Stimulated activated CD8-positive, alpha-beta memory T cell treated with anti-CD3 and anti-CD28 coated beads, Interleukin-7, amount 100 ng/mL, for 4 hours (primary cell): ENCODE data around the gene C18orf63.
"Not testable (repeated sequence)": the region's sequence is repeated elsewhere in the genome, so short reads cannot be mapped to it uniquely, and the experiment has no call there.

Source experiments
- DNase-seq, 2 donors: peaks; one replicate each; pipeline ENCODE4 v3.0.0-alpha.2; 2020; ENCODE audit warnings: low read depth in 2 of 2

C18orf63 gene

DNA sequence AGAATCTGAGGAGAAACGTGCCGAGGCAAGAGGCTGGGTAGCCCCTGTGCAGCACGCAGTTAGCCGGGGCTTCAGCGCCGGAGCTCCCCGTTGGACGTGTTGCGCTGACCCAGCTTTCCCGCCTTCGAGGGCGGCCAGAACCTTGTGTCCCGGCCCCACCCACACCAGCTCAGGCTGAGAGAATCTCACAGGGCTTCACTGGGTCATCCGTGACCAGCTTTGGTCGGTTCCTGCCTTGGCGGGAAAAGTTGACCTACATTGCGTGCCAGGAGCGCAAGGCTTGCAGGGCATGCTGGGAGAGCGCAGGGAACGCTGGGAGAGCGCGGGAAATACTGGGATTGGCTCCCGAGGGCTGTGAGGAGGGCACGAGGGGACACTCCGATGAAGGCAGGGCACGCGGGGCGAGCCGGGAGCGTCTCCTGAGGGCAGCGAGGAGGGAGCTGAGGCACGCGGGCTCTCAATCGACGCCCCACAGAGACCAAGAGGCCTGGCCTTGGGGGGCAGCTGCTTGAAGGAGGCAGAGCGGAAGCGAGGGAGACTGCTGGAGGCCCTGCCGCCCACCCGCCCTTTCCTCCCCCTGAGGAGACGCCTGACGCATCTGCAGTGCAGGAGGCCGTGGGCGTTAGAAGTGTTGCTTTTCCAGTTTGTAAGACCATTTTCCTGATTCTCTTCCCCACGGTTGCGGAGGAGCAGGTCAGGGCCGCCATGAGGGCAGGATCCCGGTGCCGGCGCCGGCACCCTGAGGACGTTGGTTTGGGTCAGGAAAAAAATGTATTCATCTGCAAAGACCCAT, at the start of gene C18orf63:
Gene C18orf63 (plus strand): TSS at position 376 of the 793 bp plus-strand sequence. CDS start 2,027 bp downstream, outside the sequence.
- DNase-seq = no peak

- DNase-seq = no peak
Observed at GRCh38 chr18:74266161-74266560, 49.5 kb upstream of the C18orf63 start.

DNA sequence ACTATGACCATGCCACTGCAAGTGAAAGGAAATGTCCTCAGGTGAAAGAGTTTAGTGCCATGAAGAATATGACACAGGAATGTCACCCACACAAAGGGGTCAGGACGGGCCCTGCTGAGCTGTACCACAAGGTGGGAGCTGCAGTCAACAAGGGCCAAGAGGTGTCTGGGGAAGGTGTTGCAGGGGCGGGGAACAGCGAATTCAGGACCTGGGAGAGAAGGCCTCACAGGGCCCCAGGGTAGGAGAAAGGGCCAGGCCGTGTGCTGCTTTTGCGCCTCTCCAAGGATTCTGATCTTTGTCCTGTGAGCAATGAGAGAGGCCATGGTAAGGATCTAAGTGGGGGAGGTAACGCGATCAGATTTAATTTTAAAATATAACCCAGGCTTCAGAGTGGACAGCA, 47.5 kb upstream of the C18orf63 start:
- DNase-seq = no peak

GRCh38 chr18:74268933-74269620, 46.6 kb upstream of the C18orf63 start:
- no peak for DNase-seq

DNA sequence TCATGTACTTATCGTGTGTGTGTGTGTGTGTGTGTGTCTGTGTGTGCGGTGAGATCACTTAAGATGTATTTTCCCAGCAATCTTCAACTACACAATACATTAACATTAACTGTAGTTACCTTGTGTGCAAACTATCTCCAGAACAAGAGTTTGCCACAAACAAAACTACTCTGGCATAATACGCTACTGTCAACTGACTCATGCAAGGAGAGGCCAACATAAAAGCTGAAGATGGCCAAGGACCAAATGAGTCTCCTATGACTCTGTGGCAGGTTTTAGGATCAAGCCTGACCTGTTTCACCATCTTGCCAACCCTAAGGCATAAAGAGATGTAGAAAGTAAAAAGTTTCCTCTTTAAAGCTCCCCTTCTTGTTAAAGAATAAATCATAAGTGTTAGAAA, 44.0 kb upstream of the C18orf63 start:
- DNase-seq = no peak

- no peak for DNase-seq
Observed at GRCh38 chr18:74273394-74273793, 42.2 kb upstream of the C18orf63 start.

DNA sequence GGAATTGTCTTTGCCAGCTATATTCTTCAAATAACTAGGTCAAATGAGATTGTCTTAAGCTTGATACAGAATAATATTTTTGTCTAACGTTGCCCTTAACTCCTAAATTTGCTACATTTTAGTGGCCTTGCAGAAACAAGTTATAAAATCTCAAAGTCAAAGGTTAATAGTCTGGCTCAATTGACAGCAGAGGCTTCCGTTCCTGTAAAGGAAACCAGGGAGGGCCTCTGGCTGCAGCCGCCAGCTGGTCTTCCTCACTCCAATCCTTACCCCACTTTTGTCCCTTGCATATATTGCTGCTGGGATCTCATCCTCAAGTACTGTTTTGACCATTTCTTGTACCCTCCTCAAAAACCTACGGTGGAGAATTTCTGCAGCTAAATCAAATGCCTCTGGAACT, 40.9 kb upstream of the C18orf63 start:
- DNase-seq = no peak

GRCh38 chr18:74275736-74276135, 39.9 kb upstream of the C18orf63 start:
- no peak for DNase-seq

GRCh38 chr18:74276609-74277008, 39.0 kb upstream of the C18orf63 start:
- DNase-seq = no peak

GRCh38 chr18:74277296-74277695, 38.3 kb upstream of the C18orf63 start:
- DNase-seq = no peak

GRCh38 chr18:74278058-74278457, 37.6 kb upstream of the C18orf63 start:
- no peak for DNase-seq

GRCh38 chr18:74278983-74279382, 36.7 kb upstream of the C18orf63 start:
- DNase-seq = no peak

DNA sequence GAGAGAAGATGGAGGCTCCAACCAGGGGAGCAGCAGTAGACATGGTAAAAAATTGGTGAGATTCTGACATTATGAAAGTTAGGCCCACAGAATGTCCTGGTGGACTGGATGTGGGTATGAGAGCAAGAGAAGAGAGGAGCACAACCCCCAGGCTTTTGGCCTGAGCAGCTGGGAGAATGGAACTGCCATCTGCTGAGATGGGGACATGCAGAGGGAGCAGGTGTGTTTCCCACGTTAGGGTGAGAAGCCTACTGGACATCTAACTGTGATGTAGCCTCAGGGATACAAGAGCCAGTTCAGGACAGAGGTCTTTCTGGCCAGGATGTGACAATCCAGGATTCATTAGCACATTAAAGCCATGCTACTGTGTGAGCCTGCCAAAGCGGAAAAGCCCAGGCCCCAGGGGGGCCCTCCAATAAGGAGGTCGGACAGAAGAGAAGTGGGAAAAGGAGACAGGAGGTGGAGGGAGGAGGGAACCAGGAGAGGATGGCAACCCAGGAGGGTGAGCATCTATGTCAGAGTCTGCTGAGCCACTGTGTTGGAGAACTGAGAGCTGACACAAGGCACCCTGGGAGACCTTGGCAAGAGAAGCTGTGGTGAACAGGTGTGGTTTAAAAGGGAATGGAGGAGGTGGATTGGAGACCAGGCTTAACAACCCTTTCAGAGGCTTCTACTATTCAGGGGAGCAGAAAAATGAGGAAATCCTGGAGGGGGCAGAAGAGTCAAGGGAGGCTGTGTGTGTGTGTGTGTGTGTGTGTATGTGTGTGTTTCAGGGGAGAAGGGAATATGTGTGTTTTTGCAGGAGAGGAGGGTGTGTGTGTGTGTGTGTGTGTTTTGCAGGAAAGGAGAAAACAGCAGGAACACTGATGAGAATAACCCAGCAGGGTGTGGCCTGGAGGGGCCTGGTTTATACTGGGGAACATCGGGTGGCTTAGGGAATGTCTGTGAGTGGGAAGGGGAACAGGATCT, 34.3 kb upstream of the C18orf63 start:
- DNase-seq = no peak

- DNase-seq = no peak
Observed at GRCh38 chr18:74281980-74282754, 33.5 kb upstream of the C18orf63 start.

GRCh38 chr18:74282755-74283554, 32.7 kb upstream of the C18orf63 start:
- peak in 1 of 2 donors; percentile 14 for DNase-seq

GRCh38 chr18:74283646-74284045, 32.0 kb upstream of the C18orf63 start:
- DNase-seq = no peak

DNA sequence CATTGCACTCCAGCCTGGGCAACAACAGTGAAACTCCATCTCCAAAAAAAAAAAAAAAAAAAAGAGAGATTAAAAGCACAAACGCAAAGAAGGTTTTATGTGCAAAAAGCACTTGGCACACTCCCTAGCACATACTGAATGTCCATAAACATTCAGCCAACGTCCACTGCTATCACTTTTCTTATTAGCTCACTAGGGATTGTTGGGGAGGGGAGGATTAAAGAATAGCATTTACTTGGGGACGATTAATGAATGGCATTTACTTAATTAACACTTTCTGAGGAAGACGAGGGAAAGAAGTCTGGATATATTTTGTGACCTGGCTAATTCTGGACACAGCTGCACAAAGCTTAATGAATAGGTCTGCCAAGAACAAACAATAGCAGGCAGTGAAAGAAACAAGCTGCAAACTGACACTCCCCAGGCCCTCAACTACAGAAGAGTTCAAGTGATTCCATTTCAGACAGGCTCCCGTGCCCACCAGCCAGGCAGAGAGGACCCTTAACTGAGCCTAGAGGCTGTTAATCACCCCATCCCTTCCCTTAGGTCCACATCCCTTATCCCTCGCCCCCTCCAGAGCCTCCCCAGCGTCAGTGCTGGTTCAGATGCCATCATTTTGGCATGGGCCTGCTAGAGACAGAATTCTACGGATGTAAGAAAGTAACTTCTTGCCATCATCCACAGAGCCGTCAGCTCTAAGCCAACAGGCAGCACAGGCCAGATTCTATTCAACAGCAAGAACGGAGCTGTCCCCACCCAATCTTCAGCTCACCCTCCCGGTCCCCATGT, 31.3 kb upstream of the C18orf63 start:
- no peak for DNase-seq

- DNase-seq = no peak
Observed at GRCh38 chr18:74284980-74285355, 30.7 kb upstream of the C18orf63 start.

GRCh38 chr18:74285583-74285982, 30.1 kb upstream of the C18orf63 start:
- not testable (repeated sequence) for DNase-seq
